ENCODE results near the gene ANKFN1.

ANKFN1 gene

DNA sequence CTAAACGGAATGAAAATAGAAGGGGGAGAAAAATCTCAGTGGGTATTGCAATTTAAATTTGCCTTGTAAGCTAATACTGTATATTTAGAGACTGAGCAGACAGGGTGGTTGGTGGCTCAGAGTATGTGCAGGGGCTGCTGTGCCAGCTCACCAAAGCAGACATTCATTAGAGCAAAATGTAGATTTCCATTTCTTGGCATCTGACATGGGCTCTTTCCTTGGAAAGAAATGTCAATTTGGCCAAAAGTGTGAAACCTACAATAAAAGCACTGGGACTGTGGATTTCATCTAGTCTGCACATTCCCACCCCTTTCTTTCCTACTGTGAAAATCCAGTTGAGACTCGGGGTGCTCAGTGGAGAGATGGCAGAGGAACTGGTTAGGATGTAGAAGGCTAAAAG lies 295.1 kb downstream of the ANKFN1 start:
- H3K27me3 ChIP-seq (replicated peaks; ENCODE audit: control insufficient read depth, insufficient read depth, low read length) = no peaks in the 10 kb centered on the region; the same call in 1 of the 2 replicates
- H3K36me3 ChIP-seq (ENCODE audit: control insufficient read depth, insufficient read depth, low read length) = no peaks in the 10 kb centered on the region
- no peak overlapping the region for H3K4me3 ChIP-seq (replicated peaks; ENCODE audit: low read depth, low read length)
- DNase-seq (ENCODE audit: extremely low read depth, insufficient read length) = no peak
- TF ChIP-seq, protein P1, sequence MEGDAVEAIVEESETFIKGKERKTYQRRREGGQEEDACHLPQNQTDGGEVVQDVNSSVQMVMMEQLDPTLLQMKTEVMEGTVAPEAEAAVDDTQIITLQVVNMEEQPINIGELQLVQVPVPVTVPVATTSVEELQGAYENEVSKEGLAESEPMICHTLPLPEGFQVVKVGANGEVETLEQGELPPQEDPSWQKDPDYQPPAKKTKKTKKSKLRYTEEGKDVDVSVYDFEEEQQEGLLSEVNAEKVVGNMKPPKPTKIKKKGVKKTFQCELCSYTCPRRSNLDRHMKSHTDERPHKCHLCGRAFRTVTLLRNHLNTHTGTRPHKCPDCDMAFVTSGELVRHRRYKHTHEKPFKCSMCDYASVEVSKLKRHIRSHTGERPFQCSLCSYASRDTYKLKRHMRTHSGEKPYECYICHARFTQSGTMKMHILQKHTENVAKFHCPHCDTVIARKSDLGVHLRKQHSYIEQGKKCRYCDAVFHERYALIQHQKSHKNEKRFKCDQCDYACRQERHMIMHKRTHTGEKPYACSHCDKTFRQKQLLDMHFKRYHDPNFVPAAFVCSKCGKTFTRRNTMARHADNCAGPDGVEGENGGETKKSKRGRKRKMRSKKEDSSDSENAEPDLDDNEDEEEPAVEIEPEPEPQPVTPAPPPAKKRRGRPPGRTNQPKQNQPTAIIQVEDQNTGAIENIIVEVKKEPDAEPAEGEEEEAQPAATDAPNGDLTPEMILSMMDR (IDR thresholded peaks at IDR 0.05; ENCODE audit: insufficient read depth, low read length, poor library complexity, severe bottlenecking) = no peak

DNA sequence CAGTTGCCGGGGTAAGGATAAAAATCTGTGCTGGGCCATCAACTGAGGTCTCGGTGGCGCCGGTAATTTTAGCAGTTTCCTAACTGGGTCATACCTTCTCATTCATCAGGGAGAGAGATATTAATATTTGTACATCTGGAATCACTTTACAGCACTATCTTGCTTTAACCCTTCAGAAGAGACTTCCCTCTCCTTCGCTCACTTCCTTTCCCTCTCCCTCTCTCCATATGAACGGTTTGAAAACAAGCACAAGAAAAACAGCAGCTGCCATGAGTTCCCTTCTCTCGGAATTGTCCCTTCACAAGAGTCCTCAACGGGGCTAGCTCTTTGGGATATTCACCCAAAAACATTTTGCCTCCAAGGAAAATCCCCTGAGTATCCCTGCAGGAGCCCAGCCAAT lies 295.9 kb downstream of the ANKFN1 start:
- no peaks in the 10 kb centered on the region for H3K36me3 ChIP-seq (ENCODE audit: control insufficient read depth, insufficient read depth, low read length)
- TF ChIP-seq, protein P1 (IDR thresholded peaks at IDR 0.05; ENCODE audit: insufficient read depth, low read length, poor library complexity, severe bottlenecking) = no peak
- no peak overlapping the region for H3K4me3 ChIP-seq (replicated peaks; ENCODE audit: low read depth, low read length)
- H3K27me3 ChIP-seq (replicated peaks; ENCODE audit: control insufficient read depth, insufficient read depth, low read length) = no peaks in the 10 kb centered on the region; the same call in 1 of the 2 replicates
- DNase-seq (ENCODE audit: extremely low read depth, insufficient read length) = no peak

DNA sequence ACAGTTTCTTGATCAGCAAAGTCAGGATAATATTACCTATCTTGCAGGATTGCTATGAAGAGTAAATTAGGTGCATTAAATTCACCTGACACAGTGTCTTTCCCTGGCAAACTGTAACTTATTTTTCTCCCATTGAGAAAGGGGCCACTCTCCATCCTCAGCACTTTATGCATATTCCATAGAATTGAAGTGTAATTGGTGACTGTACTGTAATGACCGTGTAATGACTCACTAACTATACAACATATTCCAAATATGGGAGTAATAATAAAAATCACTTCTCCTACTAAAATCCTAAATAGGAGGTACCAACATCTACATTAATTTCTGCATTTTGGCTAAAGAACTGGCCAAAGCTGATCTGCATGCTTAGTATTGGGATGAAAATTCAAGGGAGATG lies 298.4 kb downstream of the ANKFN1 start:
- Histone ChIP-seq H3K27me3 (replicated peaks; ENCODE audit: control insufficient read depth, insufficient read depth, low read length) (no peaks in the 10 kb centered on the region; the same call in 1 of the 2 replicates), H3K36me3 (ENCODE audit: control insufficient read depth, insufficient read depth, low read length) (no peaks in the 10 kb centered on the region), H3K4me3 (replicated peaks; ENCODE audit: low read depth, low read length) (no peak overlapping the region)
- DNase-seq (ENCODE audit: extremely low read depth, insufficient read length) = no peak
- TF ChIP-seq, protein P1 (IDR thresholded peaks at IDR 0.05; ENCODE audit: insufficient read depth, low read length, poor library complexity, severe bottlenecking) = no peak

DNA sequence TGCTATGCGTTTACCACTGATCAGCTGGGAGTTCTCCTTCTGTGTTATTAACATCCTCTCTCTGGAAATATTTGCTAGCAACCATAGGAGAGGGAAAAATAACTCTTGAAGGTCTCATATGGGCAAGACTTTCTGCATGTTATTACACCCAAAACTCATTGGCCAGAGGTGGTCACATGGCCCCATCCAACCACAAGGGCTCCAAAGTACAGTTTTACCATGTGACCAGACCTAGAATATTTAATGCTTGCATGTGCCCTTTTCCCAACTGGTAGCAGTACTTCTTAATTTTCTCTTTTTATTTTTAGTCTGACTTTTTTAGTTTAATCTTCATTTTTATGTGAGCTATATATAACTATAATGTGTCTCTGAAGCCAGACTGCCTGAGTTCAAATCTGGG lies 299.2 kb downstream of the ANKFN1 start:
- H3K4me3 ChIP-seq (replicated peaks; ENCODE audit: low read depth, low read length) = no peak overlapping the region
- TF ChIP-seq, protein P1 (IDR thresholded peaks at IDR 0.05; ENCODE audit: insufficient read depth, low read length, poor library complexity, severe bottlenecking) = no peak
- no peaks in the 10 kb centered on the region for H3K36me3 ChIP-seq (ENCODE audit: control insufficient read depth, insufficient read depth, low read length)
- H3K27me3 ChIP-seq (replicated peaks; ENCODE audit: control insufficient read depth, insufficient read depth, low read length) = no peaks in the 10 kb centered on the region; the same call in 1 of the 2 replicates
- DNase-seq (ENCODE audit: extremely low read depth, insufficient read length) = no peak

DNA sequence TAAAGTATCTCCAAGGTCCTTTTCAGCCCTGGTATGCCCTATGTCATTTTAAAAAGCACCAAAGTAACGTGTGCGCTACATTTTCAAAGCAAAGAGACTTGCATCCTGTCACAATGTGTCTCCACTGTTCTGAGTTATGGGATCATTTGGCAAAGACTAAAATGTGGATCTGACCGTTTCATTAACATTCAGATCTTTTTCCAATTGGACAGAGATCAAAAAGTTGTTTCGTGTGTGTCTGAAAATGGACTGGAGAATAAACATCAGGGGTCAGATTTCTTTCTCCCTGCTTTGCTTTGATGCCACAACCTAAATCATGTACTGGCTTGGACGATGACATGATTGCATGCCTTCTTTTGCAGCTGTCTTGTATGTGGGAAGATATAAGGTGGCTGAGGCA lies 304.2 kb downstream of the ANKFN1 start:
- H3K36me3 ChIP-seq (ENCODE audit: control insufficient read depth, insufficient read depth, low read length) = no peaks in the 10 kb centered on the region
- TF ChIP-seq, protein P1 (IDR thresholded peaks at IDR 0.05; ENCODE audit: insufficient read depth, low read length, poor library complexity, severe bottlenecking) = no peak
- no peaks in the 10 kb centered on the region for H3K27me3 ChIP-seq (replicated peaks; ENCODE audit: control insufficient read depth, insufficient read depth, low read length)
- no peak for DNase-seq (ENCODE audit: extremely low read depth, insufficient read length)
- H3K4me3 ChIP-seq (replicated peaks; ENCODE audit: low read depth, low read length) = no peak overlapping the region

DNA sequence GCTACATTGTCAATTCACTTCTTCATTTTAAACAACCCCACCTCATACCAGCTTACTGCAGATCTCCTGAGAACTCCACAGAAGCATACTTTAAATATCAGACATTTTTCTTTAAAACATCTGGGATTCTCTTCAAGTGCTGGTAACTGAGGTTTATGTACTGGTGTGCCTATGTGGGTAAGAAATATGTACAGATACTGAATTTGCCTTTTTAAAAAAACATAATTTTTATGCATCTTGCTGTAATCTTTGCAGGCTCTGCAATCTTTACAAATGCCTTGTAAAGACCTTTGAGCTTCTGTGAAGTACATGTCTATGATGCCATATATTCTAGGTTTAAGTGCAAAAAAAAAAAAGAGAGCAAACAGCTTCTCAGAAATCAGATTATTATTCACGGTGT lies 312.6 kb downstream of the ANKFN1 start:
- no peak overlapping the region for H3K4me3 ChIP-seq (replicated peaks; ENCODE audit: low read depth, low read length)
- no peaks in the 10 kb centered on the region; the same call in 1 of the 2 replicates for H3K27me3 ChIP-seq (replicated peaks; ENCODE audit: control insufficient read depth, insufficient read depth, low read length)
- no peak for DNase-seq (ENCODE audit: extremely low read depth, insufficient read length)
- H3K36me3 ChIP-seq (ENCODE audit: control insufficient read depth, insufficient read depth, low read length) = no peaks in the 10 kb centered on the region
- TF ChIP-seq, protein P1 (IDR thresholded peaks at IDR 0.05; ENCODE audit: insufficient read depth, low read length, poor library complexity, severe bottlenecking) = no peak

Measured in GM06990 (cell line).